Neural progenitor cell (in vitro differentiated cells): ENCODE data around the gene SPATA13. TPM values are rescaled to one million over a fixed set of nuclear protein-coding genes. Genes with fewer than 3 reads are reported as not detected.

Source experiments
- DNase-seq: peaks from one replicate; pipeline ENCODE4 v3.0.0-alpha.2; 2016; ENCODE audit warnings: low spot score
- H2AFZ ChIP-seq: fragments of 200-600 bp; sonication (generic); replicated peaks from 2 replicates; pipeline ENCODE4 v1.6.1; 2016; ENCODE audit warnings: antibody characterized with exemption
- H3F3A ChIP-seq: fragments of 200-600 bp; sonication (generic); 2 replicates; pipeline ENCODE4 v1.6.1; 2016; ENCODE audit warnings: antibody characterized with exemption, low read depth
- H3K27ac ChIP-seq: fragments of 200-600 bp; sonication (generic); 2 replicates; pipeline ENCODE4 v1.5.1; 2016; ENCODE audit warnings: mild to moderate bottlenecking
- H3K27me3 ChIP-seq: fragments of 200-600 bp; sonication (generic); 2 replicates; pipeline ENCODE4 v1.6.1; 2016; ENCODE audit warnings: mild to moderate bottlenecking, moderate library complexity
- H3K36me3 ChIP-seq: fragments of 200-600 bp; sonication (generic); 2 replicates; pipeline ENCODE4 v1.5.1; 2016
- H3K4me1 ChIP-seq: fragments of 200-600 bp; sonication (generic); 2 replicates; pipeline ENCODE4 v1.6.1; 2016; ENCODE audit warnings: mixed run types
- H3K4me2 ChIP-seq: fragments of 200-600 bp; sonication (generic); 2 replicates; pipeline ENCODE4 v1.6.1; 2016
- H3K4me3 ChIP-seq: fragments of 200-600 bp; sonication (generic); 2 replicates; pipeline ENCODE4 v1.5.1; 2016
- H3K79me2 ChIP-seq: fragments of 200-600 bp; sonication (generic); 2 replicates; pipeline ENCODE4 v1.6.1; 2016; ENCODE audit warnings: low read depth
- H3K9ac ChIP-seq: fragments of 200-600 bp; sonication (generic); 2 replicates; pipeline ENCODE4 v1.6.1; 2016
- H3K9me3 ChIP-seq: fragments of 200-600 bp; sonication (generic); 2 replicates; pipeline ENCODE4 v1.5.1; 2016; ENCODE audit warnings: low read depth
- H4K20me1 ChIP-seq: fragments of 200-600 bp; sonication (generic); 2 replicates; pipeline ENCODE4 v1.6.1; 2016; ENCODE audit warnings: low read depth
- H3K27ac Mint-ChIP-seq: 3 replicates; pipeline ENCODE4 v1.8.0; 2021; ENCODE audit warnings: mixed read lengths
- H3K27me3 Mint-ChIP-seq: 2 replicates; pipeline ENCODE4 v1.8.0; 2022; ENCODE audit warnings: low read depth, mild to moderate bottlenecking, inconsistent platforms, moderate library complexity, mixed read lengths; ENCODE audit not compliant: insufficient read depth
- H3K36me3 Mint-ChIP-seq: 3 replicates; pipeline ENCODE4 v1.8.0; 2021; ENCODE audit warnings: mixed read lengths
- H3K4me1 Mint-ChIP-seq: 3 replicates; pipeline ENCODE4 v1.8.0; 2021; ENCODE audit warnings: mixed read lengths
- H3K4me3 Mint-ChIP-seq: 3 replicates; pipeline ENCODE4 v1.8.0; 2021; ENCODE audit warnings: mild to moderate bottlenecking, moderate library complexity, mixed read lengths
- H3K9me3 Mint-ChIP-seq: 3 replicates; pipeline ENCODE4 v1.8.0; 2020; ENCODE audit warnings: mixed read lengths
- EZH2 ChIP-seq: fragments of 200-600 bp; sonication (generic); IDR thresholded peaks from 2 replicates; pipeline ENCODE4 v1.6.1; 2017; ENCODE audit warnings: antibody characterized with exemption, mild to moderate bottlenecking, moderate library complexity
- EZH2phosphoT487 ChIP-seq: fragments of 200-600 bp; sonication (generic); IDR thresholded peaks from 2 replicates; pipeline ENCODE4 v1.6.1; 2017; ENCODE audit warnings: antibody characterized with exemption
- total RNA-seq: library from RNA; depleted of rRNA; stranded (reverse); fragments of >200 nt; gene quantifications from 2 replicates; pipeline ENCODE4 v1.2.3, GENCODE V29; 2015; ENCODE audit warnings: low replicate concordance
- TF ChIP-seq, protein P1 (sequence below): fragments of 200-600 bp; sonication (generic); IDR thresholded peaks from 2 replicates; pipeline ENCODE4 v1.5.1; 2017; ENCODE audit warnings: antibody characterized with exemption, mild to moderate bottlenecking

SPATA13 gene
- total RNA-seq, 1 donor from 2014 or later, result 15.9 TPM

DNA sequence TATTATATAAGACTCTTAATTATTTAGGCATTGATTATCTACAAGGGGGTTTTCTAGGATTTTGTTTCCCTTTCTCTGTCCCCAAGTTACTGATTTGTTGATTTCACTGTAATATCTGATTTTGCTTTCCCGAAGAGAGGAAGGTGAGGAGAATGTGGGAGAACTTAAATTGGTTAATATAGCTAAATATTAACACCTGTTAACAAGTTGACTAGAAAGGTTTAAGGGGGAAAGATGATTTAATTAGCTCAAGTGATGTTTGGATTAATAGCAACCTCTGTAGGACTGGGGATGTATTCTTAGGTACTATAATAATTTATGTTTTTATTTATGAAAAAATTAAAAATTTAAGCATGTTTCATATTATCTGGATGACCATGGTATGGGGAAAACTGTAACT lies 35.1 kb downstream of the SPATA13 start:
- Histone ChIP-seq H3K9ac (no peak overlapping the region), H3K4me1 (peaks cover 8% of the 10 kb centered on the region), H3K27ac (no peak overlapping the region), H3K79me2 (no peaks in the 10 kb centered on the region), H3K27me3 (no peaks in the 10 kb centered on the region), H3F3A (peaks cover 3% of the 10 kb centered on the region), H2AFZ (no peak overlapping the region), H3K36me3 (no peaks in the 10 kb centered on the region), H3K4me2 (no peak overlapping the region), H4K20me1 (no peaks in the 10 kb centered on the region), H3K4me3 (no peak overlapping the region), H3K9me3 (no peaks in the 10 kb centered on the region)
- Mint-ChIP-seq H3K27ac (no peak overlapping the region), H3K9me3 (peaks cover 17% of the 10 kb centered on the region), H3K4me1 (peaks cover 10% of the 10 kb centered on the region), H3K36me3 (peaks cover 24% of the 10 kb centered on the region), H3K27me3 (peaks cover 5% of the 10 kb centered on the region), H3K4me3 (no peak overlapping the region)
- TF ChIP-seq, protein P1, sequence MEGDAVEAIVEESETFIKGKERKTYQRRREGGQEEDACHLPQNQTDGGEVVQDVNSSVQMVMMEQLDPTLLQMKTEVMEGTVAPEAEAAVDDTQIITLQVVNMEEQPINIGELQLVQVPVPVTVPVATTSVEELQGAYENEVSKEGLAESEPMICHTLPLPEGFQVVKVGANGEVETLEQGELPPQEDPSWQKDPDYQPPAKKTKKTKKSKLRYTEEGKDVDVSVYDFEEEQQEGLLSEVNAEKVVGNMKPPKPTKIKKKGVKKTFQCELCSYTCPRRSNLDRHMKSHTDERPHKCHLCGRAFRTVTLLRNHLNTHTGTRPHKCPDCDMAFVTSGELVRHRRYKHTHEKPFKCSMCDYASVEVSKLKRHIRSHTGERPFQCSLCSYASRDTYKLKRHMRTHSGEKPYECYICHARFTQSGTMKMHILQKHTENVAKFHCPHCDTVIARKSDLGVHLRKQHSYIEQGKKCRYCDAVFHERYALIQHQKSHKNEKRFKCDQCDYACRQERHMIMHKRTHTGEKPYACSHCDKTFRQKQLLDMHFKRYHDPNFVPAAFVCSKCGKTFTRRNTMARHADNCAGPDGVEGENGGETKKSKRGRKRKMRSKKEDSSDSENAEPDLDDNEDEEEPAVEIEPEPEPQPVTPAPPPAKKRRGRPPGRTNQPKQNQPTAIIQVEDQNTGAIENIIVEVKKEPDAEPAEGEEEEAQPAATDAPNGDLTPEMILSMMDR, result no peak
- TF ChIP-seq EZH2phosphoT487 (no peak), EZH2 (no peak)
- no peak for DNase-seq

DNA sequence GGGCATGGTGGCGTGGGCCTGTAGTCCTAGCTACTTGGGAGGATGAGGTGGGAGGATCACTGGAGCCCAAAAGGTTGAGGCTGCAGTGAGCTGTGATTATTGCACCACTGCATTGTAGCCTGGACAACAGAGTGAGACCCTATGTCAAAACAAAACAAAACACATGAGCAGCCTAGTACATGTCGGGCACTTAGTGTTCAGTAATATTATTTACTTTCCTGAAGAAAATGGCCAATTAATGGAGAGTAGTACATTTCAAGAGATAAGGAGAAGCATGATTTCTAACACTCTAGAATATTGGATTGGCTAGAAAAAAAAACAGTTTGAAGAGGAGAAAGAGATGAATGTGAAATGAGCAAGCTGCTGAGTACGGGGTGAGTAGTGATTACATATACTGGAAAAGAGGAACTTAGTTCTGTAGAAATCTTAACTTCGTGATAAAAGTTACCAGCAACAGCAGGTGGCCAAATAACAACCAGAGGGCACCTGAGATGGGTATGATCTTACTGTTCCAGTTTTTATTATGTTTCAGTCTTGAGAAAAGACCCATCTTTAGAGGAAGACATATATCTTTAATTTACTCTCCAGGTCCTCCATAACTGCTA lies 36.2 kb downstream of the SPATA13 start:
- Histone ChIP-seq H3K4me2 (no peak overlapping the region), H3F3A (no peaks in the 10 kb centered on the region), H3K9me3 (no peaks in the 10 kb centered on the region), H3K4me3 (no peak overlapping the region), H3K36me3 (no peaks in the 10 kb centered on the region), H2AFZ (no peak overlapping the region), H3K27ac (no peak overlapping the region), H3K27me3 (no peaks in the 10 kb centered on the region), H4K20me1 (no peaks in the 10 kb centered on the region), H3K4me1 (peaks cover 7% of the 10 kb centered on the region), H3K79me2 (no peaks in the 10 kb centered on the region), H3K9ac (no peak overlapping the region)
- H3K4me3 Mint-ChIP-seq, result no peak overlapping the region
- peaks cover 23% of the 10 kb centered on the region for H3K36me3 Mint-ChIP-seq
- TF ChIP-seq, protein P1, result no peak
- TF ChIP-seq EZH2phosphoT487, result no peak
- TF ChIP-seq EZH2, result no peak
- no peak overlapping the region for H3K27ac Mint-ChIP-seq
- peaks cover 17% of the 10 kb centered on the region for H3K4me1 Mint-ChIP-seq
- peaks cover 17% of the 10 kb centered on the region for H3K9me3 Mint-ChIP-seq
- no peak for DNase-seq
- peaks cover 5% of the 10 kb centered on the region for H3K27me3 Mint-ChIP-seq

DNA sequence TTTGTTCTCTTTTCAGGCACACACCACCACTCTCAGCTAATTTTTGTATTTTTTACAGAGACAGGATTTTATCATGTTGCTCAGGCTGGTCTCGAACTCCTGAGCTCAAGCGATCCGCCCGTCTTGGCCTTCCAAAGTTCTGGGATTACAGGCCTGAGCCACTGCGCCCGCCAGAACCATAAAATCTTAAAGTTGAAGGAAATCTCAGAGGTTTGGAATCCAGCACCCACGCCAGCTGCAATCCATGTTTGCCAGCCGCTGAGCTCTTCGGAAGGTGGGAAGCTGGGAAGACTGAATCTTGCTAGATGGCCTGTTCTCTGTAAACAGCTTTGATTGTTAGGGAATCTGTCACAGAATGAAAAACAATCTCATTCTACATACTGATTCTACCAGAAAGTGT lies 38.5 kb downstream of the SPATA13 start:
- Histone ChIP-seq H3K4me2 (no peak overlapping the region), H3K9ac (no peak overlapping the region), H4K20me1 (no peaks in the 10 kb centered on the region), H3K27ac (no peak overlapping the region), H3K4me3 (no peak overlapping the region), H3F3A (no peaks in the 10 kb centered on the region), H3K79me2 (no peaks in the 10 kb centered on the region), H3K4me1 (peaks cover 10% of the 10 kb centered on the region), H3K36me3 (no peaks in the 10 kb centered on the region), H3K27me3 (no peaks in the 10 kb centered on the region), H2AFZ (no peak overlapping the region), H3K9me3 (no peaks in the 10 kb centered on the region)
- H3K36me3 Mint-ChIP-seq, result peaks cover 13% of the 10 kb centered on the region
- DNase-seq, result no peak
- H3K27me3 Mint-ChIP-seq, result peaks cover 2% of the 10 kb centered on the region
- TF ChIP-seq, protein P1, result no peak
- TF ChIP-seq EZH2 (no peak), EZH2phosphoT487 (no peak)
- H3K4me3 Mint-ChIP-seq, result no peak overlapping the region
- H3K4me1 Mint-ChIP-seq, result peaks cover 26% of the 10 kb centered on the region
- peaks cover 2% of the 10 kb centered on the region for H3K9me3 Mint-ChIP-seq
- H3K27ac Mint-ChIP-seq, result no peak overlapping the region
